Stimulated activated CD8-positive, alpha-beta memory T cell treated with anti-CD3 and anti-CD28 coated beads, Interleukin-15, amount 100 ng/mL, for 4 hours (primary cell): ENCODE measurements around the gene TRAPPC12.

Experiments used
- DNase-seq, 2 donors: peaks; one replicate each; pipeline ENCODE4 v3.0.0-alpha.2; 2020; ENCODE audit warnings: low read depth in 2 of 2

Gene TRAPPC12

GRCh38 chr2:3468296-3468988 lies 88.9 kb downstream of the TRAPPC12 start:
- no peak for DNase-seq

GRCh38 chr2:3469486-3469885 lies 90.0 kb downstream of the TRAPPC12 start:
- no peak for DNase-seq

- no peak for DNase-seq
Observed at GRCh38 chr2:3470166-3470651, 90.7 kb downstream of the TRAPPC12 start.

- no peak for DNase-seq
Observed at GRCh38 chr2:3470856-3471737, 91.6 kb downstream of the TRAPPC12 start.

GRCh38 chr2:3472296-3472695 lies 92.8 kb downstream of the TRAPPC12 start:
- no peak for DNase-seq

- DNase-seq, result no peak
Observed at GRCh38 chr2:3472966-3473365, 93.5 kb downstream of the TRAPPC12 start.

- no peak for DNase-seq
Observed at GRCh38 chr2:3475771-3476170, 96.3 kb downstream of the TRAPPC12 start.

- no peak for DNase-seq
Observed at GRCh38 chr2:3476321-3476984, 97.0 kb downstream of the TRAPPC12 start.

- DNase-seq, result no peak
Observed at GRCh38 chr2:3476985-3477327, 97.5 kb downstream of the TRAPPC12 start.

- no peak for DNase-seq
Observed at GRCh38 chr2:3478846-3479385, 99.4 kb downstream of the TRAPPC12 start.

- DNase-seq, result no peak
Observed at GRCh38 chr2:3479430-3480320, 100.2 kb downstream of the TRAPPC12 start.

- DNase-seq, result no peak
Observed at GRCh38 chr2:3480352-3481010, 101.0 kb downstream of the TRAPPC12 start.

GRCh38 chr2:3481011-3481400 lies 101.5 kb downstream of the TRAPPC12 start:
- DNase-seq, result no peak

- no peak for DNase-seq
Observed at GRCh38 chr2:3481736-3482362, 102.4 kb downstream of the TRAPPC12 start.

GRCh38 chr2:3482363-3482821 lies 102.9 kb downstream of the TRAPPC12 start:
- no peak for DNase-seq

- no peak for DNase-seq
Observed at GRCh38 chr2:3483227-3483985, 103.9 kb downstream of the TRAPPC12 start.

GRCh38 chr2:3483986-3484960 lies 104.8 kb downstream of the TRAPPC12 start:
- no peak for DNase-seq

GRCh38 chr2:3485166-3485565 lies 105.7 kb downstream of the TRAPPC12 start:
- no peak for DNase-seq
